ENCODE measurements around the gene CCN5.

Gene CCN5

DNA sequence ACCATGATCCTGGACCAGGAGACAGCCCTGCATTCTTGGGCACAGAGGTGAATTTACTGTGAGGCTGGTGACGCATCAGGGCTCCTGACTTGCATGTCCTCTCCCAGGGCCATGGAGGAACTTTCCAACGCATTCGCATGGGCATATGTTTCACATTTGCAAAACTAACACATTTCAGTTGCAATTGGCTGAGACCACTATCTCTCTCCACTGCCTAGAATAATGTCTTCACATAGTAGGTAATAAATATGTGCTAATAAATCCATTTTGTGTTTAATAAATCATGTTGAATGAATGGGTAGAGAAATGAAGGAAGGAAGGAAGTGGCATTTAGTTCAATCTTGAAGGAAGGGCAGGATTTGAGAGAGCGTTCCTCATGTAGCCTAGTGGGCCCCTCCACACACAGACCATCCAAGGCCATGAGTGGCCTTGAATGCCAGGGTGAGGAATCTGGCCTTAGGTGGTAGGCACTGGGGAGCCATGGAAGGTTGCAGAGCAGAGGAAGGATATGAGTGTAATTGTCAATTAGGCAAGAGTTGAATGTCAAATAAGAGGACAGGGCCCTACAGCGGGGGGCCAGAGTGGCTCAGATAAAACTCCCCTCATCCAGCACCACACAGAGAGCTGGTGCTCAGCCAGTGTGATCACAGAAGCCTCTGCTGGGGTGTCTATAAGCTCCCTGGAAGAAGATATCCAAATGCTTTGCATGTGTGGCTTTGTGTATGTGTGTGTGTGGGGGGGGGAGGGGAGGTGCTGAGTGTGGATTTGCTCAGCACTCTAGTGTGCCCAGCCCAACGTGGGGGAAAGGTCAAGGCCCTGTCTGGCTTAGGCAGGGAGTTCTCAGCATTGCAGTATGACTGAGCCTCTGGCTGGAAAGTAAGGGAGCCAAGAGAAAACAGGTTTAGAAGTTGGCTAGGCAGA lies 30.9 kb upstream of the CCN5 start:
- TF ChIP-seq POLR2AphosphoS5 (IDR thresholded peaks at IDR 0.05; ENCODE audit: low read depth): no peak
- TF ChIP-seq, protein P1, sequence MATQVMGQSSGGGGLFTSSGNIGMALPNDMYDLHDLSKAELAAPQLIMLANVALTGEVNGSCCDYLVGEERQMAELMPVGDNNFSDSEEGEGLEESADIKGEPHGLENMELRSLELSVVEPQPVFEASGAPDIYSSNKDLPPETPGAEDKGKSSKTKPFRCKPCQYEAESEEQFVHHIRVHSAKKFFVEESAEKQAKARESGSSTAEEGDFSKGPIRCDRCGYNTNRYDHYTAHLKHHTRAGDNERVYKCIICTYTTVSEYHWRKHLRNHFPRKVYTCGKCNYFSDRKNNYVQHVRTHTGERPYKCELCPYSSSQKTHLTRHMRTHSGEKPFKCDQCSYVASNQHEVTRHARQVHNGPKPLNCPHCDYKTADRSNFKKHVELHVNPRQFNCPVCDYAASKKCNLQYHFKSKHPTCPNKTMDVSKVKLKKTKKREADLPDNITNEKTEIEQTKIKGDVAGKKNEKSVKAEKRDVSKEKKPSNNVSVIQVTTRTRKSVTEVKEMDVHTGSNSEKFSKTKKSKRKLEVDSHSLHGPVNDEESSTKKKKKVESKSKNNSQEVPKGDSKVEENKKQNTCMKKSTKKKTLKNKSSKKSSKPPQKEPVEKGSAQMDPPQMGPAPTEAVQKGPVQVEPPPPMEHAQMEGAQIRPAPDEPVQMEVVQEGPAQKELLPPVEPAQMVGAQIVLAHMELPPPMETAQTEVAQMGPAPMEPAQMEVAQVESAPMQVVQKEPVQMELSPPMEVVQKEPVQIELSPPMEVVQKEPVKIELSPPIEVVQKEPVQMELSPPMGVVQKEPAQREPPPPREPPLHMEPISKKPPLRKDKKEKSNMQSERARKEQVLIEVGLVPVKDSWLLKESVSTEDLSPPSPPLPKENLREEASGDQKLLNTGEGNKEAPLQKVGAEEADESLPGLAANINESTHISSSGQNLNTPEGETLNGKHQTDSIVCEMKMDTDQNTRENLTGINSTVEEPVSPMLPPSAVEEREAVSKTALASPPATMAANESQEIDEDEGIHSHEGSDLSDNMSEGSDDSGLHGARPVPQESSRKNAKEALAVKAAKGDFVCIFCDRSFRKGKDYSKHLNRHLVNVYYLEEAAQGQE (IDR thresholded peaks at IDR 0.05; ENCODE audit: insufficient replicate concordance, low read depth): no peak
- no peak for TF ChIP-seq GABPA (IDR thresholded peaks at IDR 0.05; ENCODE audit: low read depth)
- no peak for TF ChIP-seq SPI1 (IDR thresholded peaks at IDR 0.05; ENCODE audit: borderline replicate concordance, low read depth)
- TF ChIP-seq, protein P2, sequence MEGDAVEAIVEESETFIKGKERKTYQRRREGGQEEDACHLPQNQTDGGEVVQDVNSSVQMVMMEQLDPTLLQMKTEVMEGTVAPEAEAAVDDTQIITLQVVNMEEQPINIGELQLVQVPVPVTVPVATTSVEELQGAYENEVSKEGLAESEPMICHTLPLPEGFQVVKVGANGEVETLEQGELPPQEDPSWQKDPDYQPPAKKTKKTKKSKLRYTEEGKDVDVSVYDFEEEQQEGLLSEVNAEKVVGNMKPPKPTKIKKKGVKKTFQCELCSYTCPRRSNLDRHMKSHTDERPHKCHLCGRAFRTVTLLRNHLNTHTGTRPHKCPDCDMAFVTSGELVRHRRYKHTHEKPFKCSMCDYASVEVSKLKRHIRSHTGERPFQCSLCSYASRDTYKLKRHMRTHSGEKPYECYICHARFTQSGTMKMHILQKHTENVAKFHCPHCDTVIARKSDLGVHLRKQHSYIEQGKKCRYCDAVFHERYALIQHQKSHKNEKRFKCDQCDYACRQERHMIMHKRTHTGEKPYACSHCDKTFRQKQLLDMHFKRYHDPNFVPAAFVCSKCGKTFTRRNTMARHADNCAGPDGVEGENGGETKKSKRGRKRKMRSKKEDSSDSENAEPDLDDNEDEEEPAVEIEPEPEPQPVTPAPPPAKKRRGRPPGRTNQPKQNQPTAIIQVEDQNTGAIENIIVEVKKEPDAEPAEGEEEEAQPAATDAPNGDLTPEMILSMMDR (IDR thresholded peaks at IDR 0.05; ENCODE audit: insufficient read depth, low read length): no peak
- no peak for DNase-seq (ENCODE audit: low read depth in 1 of 2, low spot score in 1 of 2)
- H3K4me3 ChIP-seq (replicated peaks; ENCODE audit: insufficient read depth, low read length): no peak overlapping the region
- H3K27ac ChIP-seq (replicated peaks): no peak overlapping the region
- H3K27me3 ChIP-seq (ENCODE audit: insufficient read depth, poor library complexity, severe bottlenecking): no peaks in the 10 kb centered on the region

DNA sequence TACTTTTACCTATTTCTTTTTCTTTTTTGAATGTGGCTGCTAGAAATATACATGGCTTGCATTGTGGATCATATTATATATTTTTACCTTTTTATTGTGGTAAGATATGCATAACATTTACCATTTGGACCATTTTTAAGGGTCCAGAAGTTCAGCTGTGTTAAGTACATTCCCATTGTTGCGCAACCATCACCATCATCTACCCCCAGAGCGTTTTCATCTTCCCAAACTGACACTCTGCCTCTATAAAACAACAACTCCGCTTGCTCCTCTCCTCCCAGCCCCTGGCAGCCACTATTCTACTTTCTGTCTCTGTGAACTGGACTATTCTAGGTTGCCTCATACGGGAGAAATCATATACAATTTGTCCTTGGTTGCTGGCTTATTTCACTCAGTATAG lies 28.2 kb upstream of the CCN5 start:
- Histone ChIP-seq H3K4me3 (replicated peaks; ENCODE audit: insufficient read depth, low read length) (no peak overlapping the region), H3K27me3 (ENCODE audit: insufficient read depth, poor library complexity, severe bottlenecking) (no peaks in the 10 kb centered on the region), H3K27ac (replicated peaks) (no peak overlapping the region)
- TF ChIP-seq, protein P2 (IDR thresholded peaks at IDR 0.05; ENCODE audit: insufficient read depth, low read length): no peak
- no peak for TF ChIP-seq POLR2AphosphoS5 (IDR thresholded peaks at IDR 0.05; ENCODE audit: low read depth)
- TF ChIP-seq GABPA (IDR thresholded peaks at IDR 0.05; ENCODE audit: low read depth): no peak
- TF ChIP-seq SPI1 (IDR thresholded peaks at IDR 0.05; ENCODE audit: borderline replicate concordance, low read depth): no peak
- TF ChIP-seq, protein P1 (IDR thresholded peaks at IDR 0.05; ENCODE audit: insufficient replicate concordance, low read depth): no peak
- DNase-seq (ENCODE audit: low read depth in 1 of 2, low spot score in 1 of 2): no peak

DNA sequence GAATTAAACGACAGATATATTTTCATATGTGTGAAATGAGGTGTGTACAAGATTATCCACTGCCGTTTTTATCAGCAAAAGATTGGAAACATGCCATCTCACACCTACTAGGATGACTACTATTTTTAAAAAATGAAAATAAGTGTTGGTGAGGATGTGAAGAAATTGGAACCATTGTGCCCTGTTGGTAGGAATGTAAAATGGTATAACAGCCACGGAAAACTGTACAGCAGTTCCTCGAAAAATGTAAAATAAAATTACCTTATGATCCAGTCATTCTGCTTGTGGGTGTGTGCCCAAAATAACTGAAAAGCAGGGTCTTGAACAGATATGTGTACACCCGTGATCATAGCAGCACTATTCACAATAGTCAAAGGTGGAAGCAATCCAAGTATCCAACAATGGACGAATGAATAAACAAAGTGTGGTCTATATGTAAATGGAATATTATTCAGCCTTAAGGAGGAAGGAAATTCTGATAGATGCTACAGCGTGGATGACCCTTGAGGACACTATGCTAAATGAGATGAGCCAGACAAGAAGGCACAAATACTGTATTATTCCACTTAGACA lies 27.0 kb upstream of the CCN5 start:
- no peak overlapping the region for H3K27ac ChIP-seq (replicated peaks)
- H3K27me3 ChIP-seq (ENCODE audit: insufficient read depth, poor library complexity, severe bottlenecking): no peaks in the 10 kb centered on the region
- TF ChIP-seq, protein P1 (IDR thresholded peaks at IDR 0.05; ENCODE audit: insufficient replicate concordance, low read depth): no peak
- TF ChIP-seq, protein P2 (IDR thresholded peaks at IDR 0.05; ENCODE audit: insufficient read depth, low read length): no peak
- no peak for TF ChIP-seq POLR2AphosphoS5 (IDR thresholded peaks at IDR 0.05; ENCODE audit: low read depth)
- TF ChIP-seq GABPA (IDR thresholded peaks at IDR 0.05; ENCODE audit: low read depth): no peak
- TF ChIP-seq SPI1 (IDR thresholded peaks at IDR 0.05; ENCODE audit: borderline replicate concordance, low read depth): no peak
- no peak for DNase-seq (ENCODE audit: low read depth in 1 of 2, low spot score in 1 of 2)
- H3K4me3 ChIP-seq (replicated peaks; ENCODE audit: insufficient read depth, low read length): no peak overlapping the region

Data from HL-60 (cell line).